ENCODE results near the gene HRCT1. TPM values are rescaled to one million over a fixed set of nuclear protein-coding genes. Genes with fewer than 3 reads are reported as not detected.
"Not testable (repeated sequence)": the region's sequence is repeated elsewhere in the genome, so short reads cannot be mapped to it uniquely, and the experiment has no call there.

HRCT1 gene
- total and polyA plus RNA-seq, 2 experiments from 2014 or later: not detected

GRCh38 chr9:35896570-35896969, 9.4 kb upstream of the HRCT1 start (continued):
- TF ChIP-seq CTCF (conservative IDR thresholded peaks at IDR 0.05; ENCODE audit: low read depth in 2 of 2): no peak
- no peak for TF ChIP-seq REST (IDR thresholded peaks at IDR 0.05; ENCODE audit: unreplicated experiment)
- TF ChIP-seq EZH2phosphoT487 (IDR thresholded peaks at IDR 0.05; ENCODE audit: unreplicated experiment): no peak

GRCh38 chr9:35897376-35898099, 8.5 kb upstream of the HRCT1 start:
- H2AFZ ChIP-seq; H3K4me2 ChIP-seq; ATAC-seq; H3K36me3 ChIP-seq (ENCODE audit: insufficient read depth); H3K79me2 ChIP-seq (replicated peaks; ENCODE audit: insufficient read depth); H3K4me3 ChIP-seq; H3K4me1 ChIP-seq (ENCODE audit: insufficient read depth); H3K27ac Mint-ChIP-seq; H3K36me3 Mint-ChIP-seq (ENCODE audit: low read depth); H3K4me3 Mint-ChIP-seq; DNase-seq (ENCODE audit: low spot score); H4K20me1 ChIP-seq (replicated peaks; ENCODE audit: insufficient read depth); H3K9me3 Mint-ChIP-seq; H3K27me3 ChIP-seq (ENCODE audit: insufficient read depth); H3K27ac ChIP-seq (ENCODE audit: low read depth); H3K9me2 ChIP-seq (ENCODE audit: insufficient read depth); H3K4me1 Mint-ChIP-seq; H3F3A ChIP-seq (replicated peaks; ENCODE audit: low read depth); H3K27me3 Mint-ChIP-seq (ENCODE audit: insufficient read depth, low read depth, poor library complexity): not testable (repeated sequence)

- H3K4me1 Mint-ChIP-seq: peaks cover 2% of the 10 kb centered on the region; the same call in 1 of the 3 replicates
- H3K27ac Mint-ChIP-seq: no peak overlapping the region
- H3K9me2 ChIP-seq (ENCODE audit: insufficient read depth): no peaks in the 10 kb centered on the region
Observed at GRCh38 chr9:35898337-35898736, 7.7 kb upstream of the HRCT1 start.

More at GRCh38 chr9:35898337-35898736, 7.7 kb upstream of the HRCT1 start:
- Histone ChIP-seq H3K4me3 (no peak overlapping the region), H3K36me3 (ENCODE audit: insufficient read depth) (no peaks in the 10 kb centered on the region), H3K4me2 (no peak overlapping the region), H3K27ac (ENCODE audit: low read depth) (no peak overlapping the region), H3F3A (replicated peaks; ENCODE audit: low read depth) (no peaks in the 10 kb centered on the region), H3K4me1 (ENCODE audit: insufficient read depth) (no peaks in the 10 kb centered on the region), H2AFZ (no peak overlapping the region), H3K27me3 (ENCODE audit: insufficient read depth) (no peaks in the 10 kb centered on the region), H4K20me1 (replicated peaks; ENCODE audit: insufficient read depth) (no peaks in the 10 kb centered on the region), H3K79me2 (replicated peaks; ENCODE audit: insufficient read depth) (no peaks in the 10 kb centered on the region)
- TF ChIP-seq ZNF114 (CRISPR knock-in tag; IDR thresholded peaks at IDR 0.05): no peak
- TF ChIP-seq JUNB (IDR thresholded peaks at IDR 0.05; ENCODE audit: unreplicated experiment): no peak
- DNase-seq (ENCODE audit: low spot score): no peak
- ATAC-seq: no peak
- Mint-ChIP-seq H3K9me3 (no peaks in the 10 kb centered on the region), H3K27me3 (ENCODE audit: insufficient read depth, low read depth, poor library complexity) (no peaks in the 10 kb centered on the region), H3K36me3 (ENCODE audit: low read depth) (no peaks in the 10 kb centered on the region), H3K4me3 (no peak overlapping the region)
